Activated naive CD4-positive, alpha-beta T cell treated with anti-CD3 and anti-CD28 coated beads, Interleukin-2, amount 10 ng/mL, durations not matched to agents 7 days and 5 days (primary cell): ENCODE data around the gene GRHL1.

ENCODE experiments used
- CTCF ChIA-PET: fragments of 350-600 bp; sonication (Branson Sonifier 250); formaldehyde crosslinking; loops from one replicate; lab custom pipeline; 2021; ENCODE audit warnings: antibody characterized with exemption; lab: Charles Lee
- DNase-seq: peaks from one replicate; pipeline ENCODE4 v3.0.0-alpha.2; 2020
- H3K27ac Mint-ChIP-seq: one replicate; pipeline ENCODE4 v1.8.0; 2021; ENCODE audit warnings: mild to moderate bottlenecking, moderate library complexity, mixed read lengths
- H3K27me3 Mint-ChIP-seq: one replicate; pipeline ENCODE4 v1.8.0; 2021; ENCODE audit warnings: mild to moderate bottlenecking, mixed read lengths
- H3K36me3 Mint-ChIP-seq: one replicate; pipeline ENCODE4 v1.8.0; 2021; ENCODE audit warnings: mixed read lengths
- H3K4me1 Mint-ChIP-seq: one replicate; pipeline ENCODE4 v1.8.0; 2021; ENCODE audit warnings: mixed read lengths
- H3K4me3 Mint-ChIP-seq: one replicate; pipeline ENCODE4 v1.8.0; 2021; ENCODE audit warnings: mild to moderate bottlenecking, moderate library complexity, mixed read lengths
- H3K9me3 Mint-ChIP-seq: one replicate; pipeline ENCODE4 v1.8.0; 2021; ENCODE audit warnings: mixed read lengths

GRHL1 gene

GRCh38 chr2:9971105-9971818 lies 19.8 kb downstream of the GRHL1 start:
- peaks cover 2% of the 10 kb centered on the region for H3K4me1 Mint-ChIP-seq
- H3K27me3 Mint-ChIP-seq = peaks cover 17% of the 10 kb centered on the region
- H3K4me3 Mint-ChIP-seq = no peak overlapping the region
- H3K27ac Mint-ChIP-seq = no peak overlapping the region
- H3K9me3 Mint-ChIP-seq = no peaks in the 10 kb centered on the region
- CTCF ChIA-PET = interaction anchor here (1.6 to 5.4 kb wide), 3 partner anchors 9 to 128 kb away, joined by 3 to 39 read pairs (median 4); partner anchors contain the start of gene TAF1B
- no peaks in the 10 kb centered on the region for H3K36me3 Mint-ChIP-seq
- no peak for DNase-seq

GRCh38 chr2:9971890-9972289 lies 20.4 kb downstream of the GRHL1 start:
- Mint-ChIP-seq H3K4me3 (no peak overlapping the region), H3K36me3 (no peaks in the 10 kb centered on the region), H3K27me3 (peaks cover 17% of the 10 kb centered on the region), H3K4me1 (no peaks in the 10 kb centered on the region), H3K27ac (no peak overlapping the region), H3K9me3 (no peaks in the 10 kb centered on the region)
- no peak for DNase-seq
- CTCF ChIA-PET = interaction anchor here (1.6 to 5.4 kb wide), 3 partner anchors 10 to 129 kb away, joined by 3 to 39 read pairs (median 4); partner anchors contain the start of gene TAF1B

GRCh38 chr2:9972621-9973479 lies 21.4 kb downstream of the GRHL1 start:
- Mint-ChIP-seq H3K9me3 (no peaks in the 10 kb centered on the region), H3K4me3 (no peak overlapping the region), H3K4me1 (no peaks in the 10 kb centered on the region), H3K36me3 (no peaks in the 10 kb centered on the region), H3K27ac (no peak overlapping the region), H3K27me3 (peaks cover 20% of the 10 kb centered on the region)
- CTCF ChIA-PET = interaction anchor here (0.6 to 5.4 kb wide), 5 partner anchors 11 to 130 kb away, joined by 3 to 39 read pairs (median 3); partner anchors contain the start of gene TAF1B
- no peak for DNase-seq

- no peak overlapping the region for H3K4me3 Mint-ChIP-seq
- DNase-seq = no peak
- H3K9me3 Mint-ChIP-seq = no peaks in the 10 kb centered on the region
- no peaks in the 10 kb centered on the region for H3K36me3 Mint-ChIP-seq
- no peak overlapping the region for H3K27ac Mint-ChIP-seq
- CTCF ChIA-PET = interaction anchor here (3.7 kb wide), 1 partner anchor 11 kb away, joined by 26 read pairs; no protein-coding TSS in a partner anchor
- peaks cover 22% of the 10 kb centered on the region for H3K27me3 Mint-ChIP-seq
- H3K4me1 Mint-ChIP-seq = no peaks in the 10 kb centered on the region
Measured at GRCh38 chr2:9973690-9974089, 22.2 kb downstream of the GRHL1 start.

- no peak for DNase-seq
- H3K9me3 Mint-ChIP-seq = no peaks in the 10 kb centered on the region
- H3K27me3 Mint-ChIP-seq = peaks cover 22% of the 10 kb centered on the region
- H3K27ac Mint-ChIP-seq = no peak overlapping the region
- no peaks in the 10 kb centered on the region for H3K36me3 Mint-ChIP-seq
- CTCF ChIA-PET = interaction anchor here (3.7 kb wide), 1 partner anchor 11 kb away, joined by 26 read pairs; no protein-coding TSS in a partner anchor
- no peak overlapping the region for H3K4me3 Mint-ChIP-seq
- H3K4me1 Mint-ChIP-seq = no peaks in the 10 kb centered on the region
Measured at GRCh38 chr2:9974343-9974742, 22.9 kb downstream of the GRHL1 start.

- CTCF ChIA-PET = interaction anchor here (3.7 kb wide), 1 partner anchor 10 kb away, joined by 26 read pairs; no protein-coding TSS in a partner anchor
- DNase-seq = no peak
Measured at GRCh38 chr2:9975328-9975727, 23.8 kb downstream of the GRHL1 start.

GRCh38 chr2:9975805-9976447 lies 24.4 kb downstream of the GRHL1 start:
- Mint-ChIP-seq H3K36me3 (no peaks in the 10 kb centered on the region), H3K27me3 (peaks cover 31% of the 10 kb centered on the region), H3K4me1 (peaks cover 10% of the 10 kb centered on the region), H3K9me3 (no peaks in the 10 kb centered on the region), H3K27ac (no peak overlapping the region), H3K4me3 (no peak overlapping the region)
- DNase-seq = no peak
- CTCF ChIA-PET = interaction anchor here (3.7 kb wide), 1 partner anchor 9 kb away, joined by 26 read pairs; no protein-coding TSS in a partner anchor

More at GRCh38 chr2:9975328-9975727, 23.8 kb downstream of the GRHL1 start:
- Mint-ChIP-seq H3K36me3 (no peaks in the 10 kb centered on the region), H3K4me1 (peaks cover 6% of the 10 kb centered on the region), H3K9me3 (no peaks in the 10 kb centered on the region), H3K27me3 (peaks cover 27% of the 10 kb centered on the region), H3K27ac (no peak overlapping the region), H3K4me3 (no peak overlapping the region)

- no peak overlapping the region for H3K27ac Mint-ChIP-seq
Measured at GRCh38 chr2:9979977-9980376, 28.5 kb downstream of the GRHL1 start.

GRCh38 chr2:9980520-9980919 lies 29.0 kb downstream of the GRHL1 start:
- DNase-seq = no peak
- Mint-ChIP-seq H3K36me3 (no peaks in the 10 kb centered on the region), H3K9me3 (no peaks in the 10 kb centered on the region), H3K4me1 (peaks cover 14% of the 10 kb centered on the region), H3K27ac (no peak overlapping the region), H3K27me3 (peaks cover 43% of the 10 kb centered on the region), H3K4me3 (no peak overlapping the region)
- CTCF ChIA-PET = interaction anchor here (1.1 to 1.3 kb wide), 2 partner anchors 167 to 455 kb away, joined by 4 read pairs; no protein-coding TSS in a partner anchor

More at GRCh38 chr2:9979977-9980376, 28.5 kb downstream of the GRHL1 start:
- H3K27me3 Mint-ChIP-seq = peaks cover 43% of the 10 kb centered on the region
- H3K9me3 Mint-ChIP-seq = no peaks in the 10 kb centered on the region
- CTCF ChIA-PET = interaction anchor here (0.6 to 0.8 kb wide), 2 partner anchors 11 to 68 kb away, joined by 3 read pairs; no protein-coding TSS in a partner anchor
- peaks cover 14% of the 10 kb centered on the region for H3K4me1 Mint-ChIP-seq
- H3K36me3 Mint-ChIP-seq = no peaks in the 10 kb centered on the region
- DNase-seq = no peak
- no peak overlapping the region for H3K4me3 Mint-ChIP-seq

- Mint-ChIP-seq H3K36me3 (no peaks in the 10 kb centered on the region), H3K27me3 (peaks cover 46% of the 10 kb centered on the region), H3K4me3 (no peak overlapping the region), H3K27ac (no peak overlapping the region), H3K9me3 (no peaks in the 10 kb centered on the region), H3K4me1 (peaks cover 14% of the 10 kb centered on the region)
- DNase-seq = no peak
- CTCF ChIA-PET = interaction anchor here (1.1 to 1.3 kb wide), 4 partner anchors 67 to 454 kb away, joined by 4 to 5 read pairs (median 4); no protein-coding TSS in a partner anchor
Measured at GRCh38 chr2:9981655-9982054, 30.2 kb downstream of the GRHL1 start.

- no peak for DNase-seq
- Mint-ChIP-seq H3K4me1 (peaks cover 14% of the 10 kb centered on the region), H3K36me3 (no peaks in the 10 kb centered on the region), H3K9me3 (no peaks in the 10 kb centered on the region), H3K27ac (no peak overlapping the region), H3K4me3 (no peak overlapping the region), H3K27me3 (peaks cover 49% of the 10 kb centered on the region)
- CTCF ChIA-PET = interaction anchor here (1.2 to 5.2 kb wide), 4 partner anchors 12 to 182 kb away, joined by 4 to 90 read pairs (median 22); partner anchors contain the start of gene KLF11
Measured at GRCh38 chr2:9982248-9982647, 30.8 kb downstream of the GRHL1 start.

GRCh38 chr2:9982891-9983290 lies 31.4 kb downstream of the GRHL1 start:
- H3K9me3 Mint-ChIP-seq = no peaks in the 10 kb centered on the region
- peaks cover 14% of the 10 kb centered on the region for H3K4me1 Mint-ChIP-seq
- H3K4me3 Mint-ChIP-seq = no peak overlapping the region
- no peak for DNase-seq
- H3K36me3 Mint-ChIP-seq = no peaks in the 10 kb centered on the region
- CTCF ChIA-PET = interaction anchor here (0.6 to 5.2 kb wide), 7 partner anchors 7 to 209 kb away, joined by 3 to 90 read pairs (median 19); partner anchors contain the start of gene KLF11
- H3K27ac Mint-ChIP-seq = no peak overlapping the region
- H3K27me3 Mint-ChIP-seq = peaks cover 45% of the 10 kb centered on the region
